Measurements from ENCODE around the gene DCDC1. TPM values are rescaled to one million over a fixed set of nuclear protein-coding genes. Genes with fewer than 3 reads are reported as not detected.

DCDC1 gene
- total RNA-seq, 1 experiment from 2014 or later, result 1.5 TPM

GRCh38 chr11:30853439-30853838 lies 516.1 kb downstream of the DCDC1 start:
- H3K9me2 ChIP-seq (ENCODE audit: insufficient read depth), result no peaks in the 10 kb centered on the region
- intact Hi-C loops (cut with micrococcal nuclease), result no loop called here
- no peaks in the 10 kb centered on the region for H4K20me1 ChIP-seq (ENCODE audit: insufficient read depth)
- H3K79me2 ChIP-seq (ENCODE audit: insufficient read depth, low read length), result no peaks in the 10 kb centered on the region
- H2AFZ ChIP-seq (ENCODE audit: low read depth, low read length, poor library complexity, severe bottlenecking), result no peak overlapping the region
- H3K4me2 ChIP-seq (ENCODE audit: low read length), result no peak overlapping the region
- H3K27ac ChIP-seq (ENCODE audit: low read depth, low read length), result no peak overlapping the region
- RAD21 ChIA-PET (ENCODE audit: low non-redundant PET in 1 of 2, low total read pairs in 2 of 2, uncharacterized antibody in 2 of 2, unreplicated experiment in 2 of 2), result no interaction called here
- BruUV-seq (replicated peaks), result no TSS peak
- no peaks in the 10 kb centered on the region for H3K9me3 ChIP-seq (ENCODE audit: control insufficient read depth in 1 of 2, insufficient read depth in 1 of 2, low read depth in 1 of 2, low read length in 2 of 2)
- no peaks in the 10 kb centered on the region for H3K36me3 ChIP-seq (ENCODE audit: control insufficient read depth in 1 of 2, insufficient read depth in 2 of 2, low read length in 2 of 2)
- TF ChIP-seq, protein P1, sequence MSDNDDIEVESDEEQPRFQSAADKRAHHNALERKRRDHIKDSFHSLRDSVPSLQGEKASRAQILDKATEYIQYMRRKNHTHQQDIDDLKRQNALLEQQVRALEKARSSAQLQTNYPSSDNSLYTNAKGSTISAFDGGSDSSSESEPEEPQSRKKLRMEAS (IDR thresholded peaks at IDR 0.05), result no peak
- TF ChIP-seq ZFX (IDR thresholded peaks at IDR 0.05) (no peak), SRF (IDR thresholded peaks at IDR 0.05; ENCODE audit: low read depth) (no peak), EZH2 (IDR thresholded peaks at IDR 0.05) (no peak), CEBPB (IDR thresholded peaks at IDR 0.05; ENCODE audit: low read depth) (no peak), JUND (IDR thresholded peaks at IDR 0.05) (no peak)
- H3K9ac ChIP-seq (ENCODE audit: low read length), result no peak overlapping the region
- POLR2A ChIA-PET, result no interaction called here
- DNase-seq (ENCODE audit: low read depth, low spot score) (no peak), ATAC-seq (no peak)
- no peak overlapping the region for H3K4me3 ChIP-seq (replicated peaks in 1 of 2; ENCODE audit: low read depth in 1 of 2, low read length in 2 of 2)
- no peaks in the 10 kb centered on the region for H3K4me1 ChIP-seq (ENCODE audit: control insufficient read depth in 1 of 2, insufficient read depth in 2 of 2, low read length in 2 of 2)
- no peaks in the 10 kb centered on the region; the same call in none of the 2 replicates for H3K27me3 ChIP-seq (ENCODE audit: insufficient read depth, low read length)
- CTCF ChIA-PET, result no interaction called here

GRCh38 chr11:30852645-30853044 lies 516.9 kb downstream of the DCDC1 start:
- Histone ChIP-seq H4K20me1 (ENCODE audit: insufficient read depth) (no peaks in the 10 kb centered on the region), H3K9me3 (ENCODE audit: control insufficient read depth in 1 of 2, insufficient read depth in 1 of 2, low read depth in 1 of 2, low read length in 2 of 2) (no peaks in the 10 kb centered on the region), H3K36me3 (ENCODE audit: control insufficient read depth in 1 of 2, insufficient read depth in 2 of 2, low read length in 2 of 2) (no peaks in the 10 kb centered on the region), H3K79me2 (ENCODE audit: insufficient read depth, low read length) (no peaks in the 10 kb centered on the region), H3K9me2 (ENCODE audit: insufficient read depth) (no peaks in the 10 kb centered on the region), H2AFZ (ENCODE audit: low read depth, low read length, poor library complexity, severe bottlenecking) (no peak overlapping the region), H3K27me3 (ENCODE audit: insufficient read depth, low read length) (no peaks in the 10 kb centered on the region; the same call in none of the 2 replicates), H3K4me2 (ENCODE audit: low read length) (no peak overlapping the region), H3K27ac (ENCODE audit: low read depth, low read length) (no peak overlapping the region), H3K4me3 (replicated peaks in 1 of 2; ENCODE audit: low read depth in 1 of 2, low read length in 2 of 2) (no peak overlapping the region), H3K9ac (ENCODE audit: low read length) (no peak overlapping the region), H3K4me1 (ENCODE audit: control insufficient read depth in 1 of 2, insufficient read depth in 2 of 2, low read length in 2 of 2) (no peaks in the 10 kb centered on the region)
- DNase-seq (ENCODE audit: low read depth, low spot score) (no peak), ATAC-seq (no peak)
- ChIA-PET POLR2A (no interaction called here), CTCF (no interaction called here), RAD21 (ENCODE audit: low non-redundant PET in 1 of 2, low total read pairs in 2 of 2, uncharacterized antibody in 2 of 2, unreplicated experiment in 2 of 2) (no interaction called here)
- intact Hi-C loops (cut with micrococcal nuclease), result no loop called here
- BruUV-seq (replicated peaks), result no TSS peak
- TF ChIP-seq YY1 (IDR thresholded peaks at IDR 0.05; ENCODE audit: extremely low read depth, insufficient replicate concordance, low read depth, low read length) (no peak), EZH2 (IDR thresholded peaks at IDR 0.05) (no peak), CEBPB (IDR thresholded peaks at IDR 0.05; ENCODE audit: low read depth) (no peak), ELF1 (IDR thresholded peaks at IDR 0.05; ENCODE audit: borderline replicate concordance, low read depth) (no peak), RAD21 (IDR thresholded peaks at IDR 0.05; ENCODE audit: low read depth) (no peak), REST (IDR thresholded peaks at IDR 0.05; ENCODE audit: low read depth) (no peak), ATF3 (IDR thresholded peaks at IDR 0.05) (no peak), ZNF274 (IDR thresholded peaks at IDR 0.05; ENCODE audit: low read depth, low read length) (no peak), SP1 (IDR thresholded peaks at IDR 0.05; ENCODE audit: low read depth) (no peak), SIN3A (IDR thresholded peaks at IDR 0.05; ENCODE audit: low read depth) (no peak), POLR2AphosphoS5 (IDR thresholded peaks at IDR 0.05; ENCODE audit: low read depth, low read length) (no peak), ZFX (IDR thresholded peaks at IDR 0.05) (no peak), CBX3 (IDR thresholded peaks at IDR 0.05; ENCODE audit: low read depth) (no peak), FOSL1 (IDR thresholded peaks at IDR 0.05; ENCODE audit: low read depth) (no peak)
- TF ChIP-seq, protein P1 (IDR thresholded peaks at IDR 0.05), result no peak

Data from HCT116 (cell line).